Measurements from ENCODE around the gene CBX2.

The CBX2 gene

GRCh38 chr17:79809530-79810129 is 31.7 kb downstream of the CBX2 start:
- peak overlapping the region; percentile 59 for H3K4me3 ChIP-seq (ENCODE audit: low read length)
- H3K27ac ChIP-seq (ENCODE audit: low read length) = peak overlapping the region; percentile 54; the same call in 1 of the 2 replicates
- TF ChIP-seq CTCF (IDR thresholded peaks at IDR 0.05; ENCODE audit: low read depth, low read length) = no peak
- no peak for TF ChIP-seq EZH2phosphoT487 (IDR thresholded peaks at IDR 0.05; ENCODE audit: low read depth)
- H3K79me2 ChIP-seq (ENCODE audit: low read length) = peaks cover 6% of the 10 kb centered on the region; the same call in 1 of the 2 replicates
- no peaks in the 10 kb centered on the region for H3K36me3 ChIP-seq (replicated peaks; ENCODE audit: low read depth, low read length)
- no peaks in the 10 kb centered on the region for H3K9me3 ChIP-seq (ENCODE audit: insufficient read depth, low read length)
- peak overlapping the region; percentile 56 for H3K4me2 ChIP-seq (ENCODE audit: low read length)
- H3K4me1 ChIP-seq (ENCODE audit: low read length) = peaks cover 77% of the 10 kb centered on the region
- H3K9ac ChIP-seq (ENCODE audit: low read length) = peak overlapping the region; percentile 60
- H4K20me1 ChIP-seq (ENCODE audit: insufficient read depth, low read length) = no peaks in the 10 kb centered on the region
- no peaks in the 10 kb centered on the region for H3K27me3 ChIP-seq (ENCODE audit: low read depth, low read length)
- H2AFZ ChIP-seq (ENCODE audit: low read depth, low read length) = no peak overlapping the region

- no peaks in the 10 kb centered on the region for H3K9me3 ChIP-seq (ENCODE audit: insufficient read depth, low read length)
- TF ChIP-seq CTCF (IDR thresholded peaks at IDR 0.05; ENCODE audit: low read depth, low read length) (no peak), EZH2phosphoT487 (IDR thresholded peaks at IDR 0.05; ENCODE audit: low read depth) (no peak)
- H3K27me3 ChIP-seq (ENCODE audit: low read depth, low read length) = no peaks in the 10 kb centered on the region
- H3K79me2 ChIP-seq (ENCODE audit: low read length) = peaks cover 6% of the 10 kb centered on the region; the same call in 1 of the 2 replicates
- H3K27ac ChIP-seq (ENCODE audit: low read length) = peak overlapping the region; percentile 84
- H3K4me3 ChIP-seq (ENCODE audit: low read length) = peak overlapping the region; percentile 83
- H3K9ac ChIP-seq (ENCODE audit: low read length) = peak overlapping the region; percentile 96
- peaks cover 69% of the 10 kb centered on the region for H3K4me1 ChIP-seq (ENCODE audit: low read length)
- H2AFZ ChIP-seq (ENCODE audit: low read depth, low read length) = no peak overlapping the region
- H3K36me3 ChIP-seq (replicated peaks; ENCODE audit: low read depth, low read length) = no peaks in the 10 kb centered on the region
- peak overlapping the region; percentile 92 for H3K4me2 ChIP-seq (ENCODE audit: low read length)
- no peaks in the 10 kb centered on the region for H4K20me1 ChIP-seq (ENCODE audit: insufficient read depth, low read length)
Measured at GRCh38 chr17:79810130-79811010, 32.4 kb downstream of the CBX2 start.

DNA sequence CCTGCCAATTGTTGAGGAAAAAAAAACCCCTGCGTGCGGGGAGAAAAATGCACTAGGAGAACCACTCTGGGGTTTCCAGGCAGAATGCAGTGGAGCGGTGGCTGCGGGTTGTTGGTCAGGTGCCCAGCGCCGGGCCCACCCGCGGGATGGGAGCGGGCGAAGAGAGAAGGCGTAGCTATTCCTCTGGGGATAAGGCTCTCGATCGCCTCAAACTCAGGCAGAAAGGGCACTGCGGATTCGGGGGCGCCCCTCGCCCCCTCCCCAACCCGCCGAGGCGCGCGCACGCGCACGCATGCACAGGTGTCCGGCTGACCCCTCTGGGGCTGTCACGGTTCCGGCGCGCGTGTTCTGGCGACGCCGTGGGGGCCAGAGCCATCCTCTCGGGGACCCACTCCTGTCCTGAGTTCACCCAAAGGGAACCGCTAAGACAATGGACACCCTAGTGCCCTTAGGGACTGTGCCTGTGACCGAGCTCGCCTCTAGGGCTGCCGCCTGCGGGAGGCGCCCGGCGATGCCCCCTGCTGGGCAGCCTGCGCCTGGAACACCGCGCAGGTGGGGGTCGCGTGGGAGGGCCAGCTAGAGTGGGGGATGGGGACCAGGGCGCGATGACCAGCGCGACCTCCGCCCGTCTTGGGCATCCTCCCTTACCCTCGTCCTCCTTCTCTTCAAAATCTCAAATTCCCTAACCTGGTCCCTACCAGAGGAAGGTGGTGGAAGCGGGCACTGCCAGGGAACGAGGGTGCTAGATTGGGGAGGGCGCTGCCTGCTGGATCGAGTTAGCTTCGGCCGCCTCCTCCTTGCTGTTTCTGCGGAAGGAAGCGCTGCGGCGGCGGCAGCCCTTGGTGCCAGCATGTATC is 33.3 kb downstream of the CBX2 start:
- H3K9ac ChIP-seq (ENCODE audit: low read length) = peak overlapping the region; percentile 96
- peaks cover 60% of the 10 kb centered on the region for H3K4me1 ChIP-seq (ENCODE audit: low read length)
- no peak for TF ChIP-seq EZH2phosphoT487 (IDR thresholded peaks at IDR 0.05; ENCODE audit: low read depth)
- TF ChIP-seq CTCF (IDR thresholded peaks at IDR 0.05; ENCODE audit: low read depth, low read length) = peak; percentile 74
- H3K79me2 ChIP-seq (ENCODE audit: low read length) = peaks cover 3% of the 10 kb centered on the region; the same call in 1 of the 2 replicates
- no peaks in the 10 kb centered on the region for H3K9me3 ChIP-seq (ENCODE audit: insufficient read depth, low read length)
- no peaks in the 10 kb centered on the region for H4K20me1 ChIP-seq (ENCODE audit: insufficient read depth, low read length)
- no peaks in the 10 kb centered on the region for H3K27me3 ChIP-seq (ENCODE audit: low read depth, low read length)
- H3K4me2 ChIP-seq (ENCODE audit: low read length) = peak overlapping the region; percentile 92
- no peaks in the 10 kb centered on the region for H3K36me3 ChIP-seq (replicated peaks; ENCODE audit: low read depth, low read length)
- no peak overlapping the region for H2AFZ ChIP-seq (ENCODE audit: low read depth, low read length)
- H3K4me3 ChIP-seq (ENCODE audit: low read length) = peak overlapping the region; percentile 83
- H3K27ac ChIP-seq (ENCODE audit: low read length) = peak overlapping the region; percentile 84

Measured in OCI-LY3 (cell line).